Ovary (tissue), 3 donors: Measurements from ENCODE around the gene RPS19.

Source experiments
- CTCF ChIP-seq, 3 donors: fragments of 450-650 bp in 2 of 3; fragments of 200-600 bp in 1 of 3; IDR thresholded peaks; one replicate each; pipeline versions ENCODE4 v1.5.1 to v1.8.0; 2016 to 2022; ENCODE audit warnings: antibody characterized with exemption in 3 of 3, mild to moderate bottlenecking in 1 of 3
- EP300 ChIP-seq: sonication (generic); formaldehyde crosslinking; IDR thresholded peaks from one replicate; pipeline ENCODE4 v1.6.1; 2017; ENCODE audit warnings: antibody characterized with exemption
- POLR2A ChIP-seq: fragments of 450-650 bp; IDR thresholded peaks from one replicate; pipeline ENCODE4 v1.6.1; 2017; ENCODE audit warnings: antibody characterized with exemption, mild to moderate bottlenecking, moderate library complexity
- donor health status: DM: no; HTN: no; CAD: no.

- TF ChIP-seq CTCF (IDR thresholded peaks at IDR 0.05) (no peak), POLR2A (no peak), EP300 (no peak)
These were observed 48.1 kb upstream of the RPS19 start for GRCh38 chr19:41811981-41812380.
